H9 (cell line): ENCODE data around the gene ELFN1. TPM values are rescaled to one million over a fixed set of nuclear protein-coding genes. Genes with fewer than 3 reads are reported as not detected.

Experiments used
- DNase-seq: peaks from one replicate; pipeline ENCODE4 v3.0.0-alpha.2; 2017
- H2AFZ ChIP-seq: one replicate; pipeline ENCODE4 v1.6.1; 2013; ENCODE audit warnings: mild to moderate bottlenecking, low read length, control low read depth, moderate library complexity
- H2AK5ac ChIP-seq: 2 replicates; pipeline ENCODE4 v1.6.1; 2013; ENCODE audit warnings: low read length, control low read depth, mixed read lengths; ENCODE audit not compliant: insufficient read length
- H2BK120ac ChIP-seq: one replicate; pipeline ENCODE4 v1.6.1; 2013; ENCODE audit warnings: low read depth, mild to moderate bottlenecking, low read length, control low read depth, inconsistent platforms; ENCODE audit not compliant: poor library complexity, severe bottlenecking
- H2BK12ac ChIP-seq: 2 replicates; pipeline ENCODE4 v1.6.1; 2013; ENCODE audit warnings: low read length, control low read depth, mixed read lengths, low read depth; ENCODE audit not compliant: insufficient read length
- H2BK15ac ChIP-seq: 2 replicates; pipeline ENCODE4 v1.6.1; 2013; ENCODE audit warnings: low read depth, low read length, control low read depth
- H2BK20ac ChIP-seq: one replicate; pipeline ENCODE4 v1.6.1; 2013; ENCODE audit warnings: low read depth, mild to moderate bottlenecking, low read length, control low read depth, inconsistent platforms; ENCODE audit not compliant: poor library complexity, severe bottlenecking
- H2BK5ac ChIP-seq: 2 replicates; pipeline ENCODE4 v1.6.1; 2013; ENCODE audit warnings: low read length, control low read depth, mixed read lengths; ENCODE audit not compliant: insufficient read length
- H3K14ac ChIP-seq: 2 replicates; pipeline ENCODE4 v1.6.1; 2013; ENCODE audit warnings: low read length, control low read depth; ENCODE audit not compliant: insufficient read depth
- H3K18ac ChIP-seq: 2 replicates; pipeline ENCODE4 v1.6.1; 2013; ENCODE audit warnings: low read depth, mild to moderate bottlenecking, mixed read lengths, low read length, control low read depth; ENCODE audit not compliant: insufficient read length
- H3K23ac ChIP-seq: 2 replicates; pipeline ENCODE4 v1.6.1; 2013; ENCODE audit warnings: low read length, control low read depth, mixed read lengths, low read depth; ENCODE audit not compliant: insufficient read length
- H3K23me2 ChIP-seq: 2 replicates; pipeline ENCODE4 v1.6.1; 2013; ENCODE audit warnings: low read depth, mild to moderate bottlenecking, mixed read lengths, low read length, control low read depth; ENCODE audit not compliant: insufficient read length, poor library complexity, severe bottlenecking
- H3K27ac ChIP-seq: 2 replicates; pipeline ENCODE4 v1.5.1; 2013; ENCODE audit warnings: low read length, control low read depth, mixed read lengths, low read depth; ENCODE audit not compliant: insufficient read length
- H3K27me3 ChIP-seq: 2 replicates; pipeline ENCODE4 v1.6.1; 2013; ENCODE audit warnings: low read length, control low read depth, inconsistent platforms; ENCODE audit not compliant: insufficient read depth
- H3K4ac ChIP-seq: 2 replicates; pipeline ENCODE4 v1.6.1; 2013; ENCODE audit warnings: low read depth, mild to moderate bottlenecking, control low read depth, inconsistent platforms, low read length, moderate library complexity
- H3K4me1 ChIP-seq: 2 replicates; pipeline ENCODE4 v1.6.1; 2013; ENCODE audit warnings: low read length, control low read depth, inconsistent platforms; ENCODE audit not compliant: insufficient read depth
- H3K4me2 ChIP-seq: 2 replicates; pipeline ENCODE4 v1.6.1; 2013; ENCODE audit warnings: low read length, control low read depth, mixed read lengths; ENCODE audit not compliant: insufficient read length, insufficient read depth
- H3K56ac ChIP-seq: 2 replicates; pipeline ENCODE4 v1.6.1; 2013; ENCODE audit warnings: low read depth, mild to moderate bottlenecking, mixed read lengths, low read length, control low read depth; ENCODE audit not compliant: insufficient read length
- H3K79me1 ChIP-seq: 2 replicates; pipeline ENCODE4 v1.6.1; 2013; ENCODE audit warnings: low read depth, mild to moderate bottlenecking, moderate library complexity, low read length, control low read depth, inconsistent platforms; ENCODE audit not compliant: insufficient read depth, poor library complexity, severe bottlenecking
- H3K79me2 ChIP-seq: 2 replicates; pipeline ENCODE4 v1.6.1; 2013; ENCODE audit warnings: low read length, control low read depth, inconsistent platforms; ENCODE audit not compliant: insufficient read depth
- H3K9ac ChIP-seq: 2 replicates; pipeline ENCODE4 v1.6.1; 2013; ENCODE audit warnings: low read length, control low read depth, mixed read lengths; ENCODE audit not compliant: insufficient read length; ENCODE audit errors: extremely low read depth
- H3K9me3 ChIP-seq: one replicate; pipeline ENCODE4 v1.6.1; 2013; ENCODE audit warnings: low read depth, low read length, inconsistent platforms; ENCODE audit not compliant: control insufficient read depth
- H3T11ph ChIP-seq: one replicate; pipeline ENCODE4 v1.6.1; 2013; ENCODE audit warnings: mild to moderate bottlenecking, low read length, control low read depth, inconsistent platforms
- H4K20me1 ChIP-seq: one replicate; pipeline ENCODE4 v1.6.1; 2013; ENCODE audit not compliant: control insufficient read depth, insufficient read length, insufficient read depth
- H4K5ac ChIP-seq: 2 replicates; pipeline ENCODE4 v1.6.1; 2013; ENCODE audit warnings: low read depth, mild to moderate bottlenecking, mixed read lengths, low read length, control low read depth; ENCODE audit not compliant: insufficient read length
- H4K8ac ChIP-seq: replicated peaks from 2 replicates; pipeline ENCODE4 v1.6.1; 2013; ENCODE audit warnings: low read length, control low read depth, mixed read lengths, low read depth; ENCODE audit not compliant: insufficient read length
- H4K91ac ChIP-seq: 2 replicates; pipeline ENCODE4 v1.6.1; 2013; ENCODE audit warnings: low read depth, mild to moderate bottlenecking, moderate library complexity, mixed read lengths, low read length, control low read depth; ENCODE audit not compliant: insufficient read length
- H3K27ac Mint-ChIP-seq, 3 experiments: 2 replicates in 2 of 3; 3 replicates in 1 of 3; pipeline ENCODE4 v1.8.0; 2020 to 2021; ENCODE audit warnings: mixed read lengths in 3 of 3, mild to moderate bottlenecking in 1 of 3, moderate library complexity in 1 of 3
- H3K27me3 Mint-ChIP-seq: 2 replicates; pipeline ENCODE4 v1.8.0; 2021; ENCODE audit warnings: low read depth, mild to moderate bottlenecking, moderate library complexity, mixed read lengths
- H3K36me3 Mint-ChIP-seq, 3 experiments: 2 replicates in 2 of 3; 3 replicates in 1 of 3; pipeline ENCODE4 v1.8.0; 2020 to 2021; ENCODE audit warnings: low read depth in 3 of 3, mixed read lengths in 3 of 3; ENCODE audit not compliant: insufficient read depth in 1 of 3
- H3K4me1 Mint-ChIP-seq, 2 experiments: 2 replicates each; pipeline ENCODE4 v1.8.0; 2020; ENCODE audit warnings: mixed read lengths in 2 of 2
- H3K4me3 Mint-ChIP-seq, 2 experiments: 2 replicates in 1 of 2; 3 replicates in 1 of 2; pipeline ENCODE4 v1.8.0; 2020 to 2021; ENCODE audit warnings: mild to moderate bottlenecking in 2 of 2, mixed read lengths in 2 of 2, moderate library complexity in 1 of 2
- H3K9me3 Mint-ChIP-seq, 2 experiments: 2 replicates in 1 of 2; 3 replicates in 1 of 2; pipeline ENCODE4 v1.8.0; 2020; ENCODE audit warnings: mild to moderate bottlenecking in 2 of 2, mixed read lengths in 2 of 2, moderate library complexity in 1 of 2
- CTCF ChIP-seq: fragments of 200-600 bp; sonication (generic); conservative IDR thresholded peaks from 3 replicates; pipeline ENCODE4 v1.8.0; 2021; ENCODE audit warnings: antibody characterized with exemption, mild to moderate bottlenecking
- WGBS: extraction: QIAGEN DNeasy Blood & Tissue Kit; methylation state at CpG from one replicate; pipeline ENCODE4 v1.1.7; 2013; ENCODE audit warnings: missing lambda C conversion rate, low lambda C conversion rate, mixed read lengths; ENCODE audit not compliant: insufficient read length; ENCODE audit errors: extremely low coverage; 5-methylcytosine and 5-hydroxymethylcytosine counted together
- total RNA-seq: library from RNA; stranded (reverse); gene quantifications from 2 replicates; pipeline ENCODE4 v1.2.1, GENCODE V29; 2021

ELFN1 gene
- total RNA-seq, 1 experiment from 2014 or later, result 3.7 TPM

GRCh38 chr7:1708596-1709251 is 38.6 kb downstream of the ELFN1 start:
- Histone ChIP-seq H4K8ac (no peak overlapping the region), H3K4me1 (no peaks in the 10 kb centered on the region; the same call in 1 of the 2 replicates), H2BK20ac (no peak overlapping the region), H3K27me3 (no peaks in the 10 kb centered on the region), H3K23ac (no peak overlapping the region), H2AFZ (no peak overlapping the region), H4K5ac (no peak overlapping the region), H2AK5ac (no peak overlapping the region), H3K9me3 (no peaks in the 10 kb centered on the region), H3K14ac (no peak overlapping the region), H3K4me2 (no peak overlapping the region), H3K23me2 (no peaks in the 10 kb centered on the region), H2BK15ac (no peak overlapping the region), H4K20me1 (peaks cover 3% of the 10 kb centered on the region), H3T11ph (no peak overlapping the region), H3K56ac (no peak overlapping the region), H3K9ac (no peak overlapping the region), H3K79me2 (no peaks in the 10 kb centered on the region), H2BK5ac (no peak overlapping the region), H2BK120ac (no peak overlapping the region), H3K18ac (no peak overlapping the region), H4K91ac (no peak overlapping the region), H3K4ac (no peak overlapping the region), H2BK12ac (no peak overlapping the region), H3K79me1 (no peaks in the 10 kb centered on the region), H3K27ac (no peak overlapping the region)
- Mint-ChIP-seq H3K27ac (peak overlapping the region in 1 of 3 experiments; percentile 92; a peak in 1 of 7 replicates), H3K27me3 (peaks cover 30% of the 10 kb centered on the region), H3K4me3 (no peak overlapping the region), H3K4me1 (peaks cover 29 to 39% of the 10 kb centered on the region in 2 experiments), H3K9me3 (peaks cover 13 to 15% of the 10 kb centered on the region in 2 experiments), H3K36me3 (peaks cover 6 to 16% (median 10%) of the 10 kb centered on the region in 3 experiments)
- no CpG with 5 or more reads among the region's 17 CpGs for WGBS
- TF ChIP-seq CTCF, result no peak
- DNase-seq, result peak; percentile 12
